WTC11 (cell line): ENCODE data around the gene WDR27.

Experiments used
- ATF2 ChIP-seq: sonication (generic); formaldehyde crosslinking; IDR thresholded peaks from 2 replicates; pipeline ENCODE4 v1.8.1; 2022; ENCODE audit warnings: low read depth, missing genetic modification reagents, borderline replicate concordance
- CTCF ChIP-seq: fragments of 200-600 bp; IDR thresholded peaks from 2 replicates; pipeline ENCODE4 v1.8.0; 2022; ENCODE audit warnings: antibody characterized with exemption
- ETV6 ChIP-seq: sonication (generic); formaldehyde crosslinking; IDR thresholded peaks from 2 replicates; pipeline ENCODE4 v1.8.1; 2022; ENCODE audit warnings: mild to moderate bottlenecking, missing genetic modification reagents
- GRHL2 ChIP-seq: fragments of 250-450 bp; sonication (Bioruptor Pico); IDR thresholded peaks from 2 replicates; pipeline ENCODE4 v1.8.0; 2022; ENCODE audit warnings: mild to moderate bottlenecking, moderate library complexity; ENCODE audit not compliant: insufficient replicate concordance, severe bottlenecking
- HMGXB4 ChIP-seq: sonication (generic); formaldehyde crosslinking; IDR thresholded peaks from 2 replicates; pipeline ENCODE4 v1.8.1; 2023; ENCODE audit warnings: mild to moderate bottlenecking, moderate library complexity, missing genetic modification reagents
- IRF1 ChIP-seq: sonication (generic); formaldehyde crosslinking; IDR thresholded peaks from 2 replicates; pipeline ENCODE4 v1.8.0; 2023; ENCODE audit warnings: missing genetic modification reagents
- MAX ChIP-seq: sonication (generic); formaldehyde crosslinking; IDR thresholded peaks from 2 replicates; pipeline ENCODE4 v1.8.0; 2022; ENCODE audit warnings: mild to moderate bottlenecking, missing genetic modification reagents
- MLX ChIP-seq: sonication (generic); formaldehyde crosslinking; IDR thresholded peaks from 2 replicates; pipeline ENCODE4 v1.8.1; 2023; ENCODE audit warnings: mild to moderate bottlenecking, missing genetic modification reagents, moderate library complexity
- PREB ChIP-seq: sonication (generic); formaldehyde crosslinking; IDR thresholded peaks from 2 replicates; pipeline ENCODE4 v1.8.1; 2022; ENCODE audit warnings: mild to moderate bottlenecking, missing genetic modification reagents, moderate library complexity, borderline replicate concordance
- TEAD4 ChIP-seq: sonication (generic); formaldehyde crosslinking; IDR thresholded peaks from 2 replicates; pipeline ENCODE4 v1.8.0; 2022; ENCODE audit warnings: mild to moderate bottlenecking, missing genetic modification reagents
- USF2 ChIP-seq: sonication (generic); formaldehyde crosslinking; IDR thresholded peaks from 2 replicates; pipeline ENCODE4 v1.8.1; 2023; ENCODE audit warnings: mild to moderate bottlenecking, missing genetic modification reagents, moderate library complexity
- ZNF121 ChIP-seq: sonication (generic); formaldehyde crosslinking; IDR thresholded peaks from 2 replicates; pipeline ENCODE4 v1.8.0; 2023; ENCODE audit warnings: missing genetic modification reagents
- ZNF317 ChIP-seq: sonication (generic); formaldehyde crosslinking; IDR thresholded peaks from 2 replicates; pipeline ENCODE4 v1.8.1; 2023; ENCODE audit warnings: low read depth, mild to moderate bottlenecking, moderate library complexity, missing genetic modification reagents, borderline replicate concordance
- ZNF416 ChIP-seq: fragments of 250-450 bp; sonication (Bioruptor Pico); IDR thresholded peaks from 2 replicates; pipeline ENCODE4 v1.9.0; 2021; ENCODE audit warnings: mild to moderate bottlenecking, inconsistent platforms

GRCh38 chr6:169558378-169558773 lies 143.5 kb downstream of the WDR27 start:
- no peak for TF ChIP-seq CTCF
- no peak for TF ChIP-seq ZNF416 (CRISPR knock-in tag)
- no peak for TF ChIP-seq PREB (CRISPR knock-in tag)
- TF ChIP-seq ATF2 (CRISPR knock-in tag), result no peak
- TF ChIP-seq IRF1, result no peak
- no peak for TF ChIP-seq MLX (CRISPR knock-in tag)
- no peak for TF ChIP-seq TEAD4 (CRISPR knock-in tag)
- TF ChIP-seq USF2, result no peak
- TF ChIP-seq ETV6 (CRISPR knock-in tag), result no peak
- TF ChIP-seq HMGXB4 (CRISPR knock-in tag), result no peak
- no peak for TF ChIP-seq ZNF317 (CRISPR knock-in tag)
- no peak for TF ChIP-seq GRHL2
- TF ChIP-seq ZNF121 (CRISPR knock-in tag), result no peak
- TF ChIP-seq MAX (CRISPR knock-in tag), result no peak
